HG03378 (cell line): ENCODE results near the gene MBD5.
"Not testable (repeated sequence)": the region's sequence is repeated elsewhere in the genome, so short reads cannot be mapped to it uniquely, and the experiment has no call there.

ENCODE experiments used
- ATAC-seq: cut with Tn5 transposase; IDR thresholded peaks from one replicate; pipeline ENCODE4 v1.9.1; 2021; ENCODE audit warnings: mild to moderate bottlenecking, moderate library complexity; ENCODE audit not compliant: unreplicated experiment

MBD5 gene

DNA sequence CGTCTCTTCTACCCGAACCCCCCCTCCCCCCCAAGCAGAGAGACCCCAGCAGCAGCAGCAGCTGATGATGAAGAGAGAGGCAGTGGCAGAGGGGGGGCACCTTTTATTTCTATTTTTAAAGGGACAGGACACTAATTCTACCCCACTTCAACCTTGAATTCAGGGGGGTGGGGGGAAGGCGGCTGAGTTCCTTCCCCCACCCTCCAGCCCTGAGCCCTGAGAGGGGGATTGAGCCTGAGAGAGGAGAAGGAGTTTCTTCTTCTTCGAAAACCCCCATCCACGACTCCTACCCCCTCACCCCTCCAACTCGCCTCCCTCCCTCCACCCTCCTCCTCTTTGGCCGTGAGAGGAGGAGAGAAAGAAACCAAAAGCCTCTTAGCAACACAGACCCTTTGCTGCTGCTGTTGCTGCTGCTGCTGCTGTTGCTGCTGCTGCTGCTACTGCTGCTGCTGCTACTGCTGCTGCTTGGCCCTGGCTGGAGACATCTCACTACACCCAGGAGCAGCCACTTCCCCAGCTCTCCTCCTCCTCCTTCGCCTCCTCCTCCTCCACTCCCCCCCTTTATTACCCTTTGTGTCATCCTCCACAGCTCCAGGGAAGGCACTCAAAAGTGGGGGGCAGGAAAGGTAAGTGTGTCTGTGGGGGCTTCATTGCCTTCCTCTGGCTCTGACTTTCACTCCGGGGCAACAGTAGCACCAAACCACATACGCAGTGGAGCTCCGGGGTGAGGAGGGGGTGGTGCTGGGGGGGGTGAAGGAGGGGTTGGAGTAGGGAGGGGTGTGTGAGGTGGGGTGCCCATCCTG lies at the start of gene MBD5:
TSS of gene MBD5 (plus strand) at position 33 of the 803 bp plus-strand sequence.
- ATAC-seq: peak; percentile 32

DNA sequence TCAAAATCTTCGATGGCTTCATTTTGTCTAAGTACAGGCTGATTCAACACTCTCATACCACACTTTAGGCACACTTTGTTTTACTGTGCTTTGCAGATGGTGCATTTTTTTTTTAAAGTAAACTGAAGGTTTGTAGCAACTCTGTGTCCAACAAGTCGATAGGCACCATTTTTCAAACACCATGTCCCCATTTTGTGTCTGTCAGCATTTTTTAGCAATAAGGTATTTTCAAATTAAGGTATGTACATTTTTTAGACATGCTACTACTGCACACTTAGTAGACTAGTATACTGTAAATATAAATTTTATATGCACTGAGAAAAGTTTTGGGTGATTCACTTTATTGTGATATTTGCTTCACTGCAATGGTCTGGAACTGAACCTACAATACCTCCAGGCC lies 44.8 kb upstream of the MBD5 start:
- no peak for ATAC-seq

DNA sequence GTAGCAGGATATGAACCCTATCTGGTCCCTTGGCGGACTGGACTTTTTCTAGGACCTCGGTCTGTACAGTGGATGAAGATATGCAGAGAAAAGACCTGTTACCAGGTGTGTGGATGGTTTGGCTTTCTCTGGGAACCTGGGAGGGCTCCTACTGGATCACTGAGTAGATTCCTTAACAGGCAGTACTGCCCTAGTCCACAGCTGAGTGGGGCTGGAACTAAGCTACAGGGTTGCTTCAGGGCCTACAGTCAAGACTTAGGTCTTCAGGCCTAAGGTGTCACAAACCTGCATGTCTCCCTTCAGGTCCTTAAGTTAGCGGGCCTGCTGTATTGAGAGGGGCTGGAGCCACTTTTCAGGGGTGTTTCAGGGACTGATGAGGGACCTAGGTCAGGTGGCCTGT lies 43.2 kb upstream of the MBD5 start:
- ATAC-seq: no peak

DNA sequence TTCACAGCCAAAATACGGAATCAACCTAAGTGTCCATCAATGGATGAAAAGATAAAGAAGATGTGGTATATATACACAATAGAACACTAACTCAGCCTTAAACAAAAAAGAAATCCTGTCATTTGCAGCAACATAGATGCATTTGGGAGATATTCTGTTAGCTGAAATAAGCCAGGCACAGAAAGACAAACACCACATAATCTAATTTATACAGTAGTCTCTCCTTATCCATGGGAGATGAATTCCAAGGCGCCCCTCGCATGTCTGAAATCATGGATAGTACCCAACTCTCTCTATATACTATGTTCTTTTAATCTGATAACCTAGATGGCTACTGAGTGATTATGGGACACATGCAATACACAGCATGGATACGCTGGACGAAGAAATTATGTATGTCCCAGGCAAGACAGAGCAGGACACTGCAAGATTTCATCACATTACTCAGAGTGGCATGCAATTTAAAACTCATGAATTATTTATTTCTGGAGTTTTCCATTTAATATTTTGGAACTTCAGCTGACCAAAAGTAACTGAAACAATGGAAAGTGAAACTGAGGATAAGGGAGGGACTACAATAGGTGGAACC lies 39.9 kb upstream of the MBD5 start:
- ATAC-seq: no peak

DNA sequence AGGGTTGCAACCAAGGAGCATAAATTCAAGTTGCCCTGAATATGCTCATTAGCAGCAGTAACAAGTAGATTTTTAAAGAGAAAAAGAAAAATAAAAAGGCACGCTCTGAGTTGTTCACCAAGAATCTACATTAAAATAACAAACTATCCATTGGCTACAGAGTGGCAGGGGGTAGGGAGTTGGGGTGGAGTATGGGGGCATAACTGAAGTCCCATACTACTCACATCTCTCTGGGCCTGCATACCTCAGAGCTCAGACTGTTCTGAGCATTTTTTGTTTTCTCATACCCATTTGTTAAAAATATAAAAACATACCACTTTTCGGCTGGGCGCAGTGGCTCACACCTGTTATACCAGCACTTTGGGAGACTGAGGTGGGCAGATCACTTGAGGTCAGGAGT lies 31.8 kb upstream of the MBD5 start:
- ATAC-seq: no peak

DNA sequence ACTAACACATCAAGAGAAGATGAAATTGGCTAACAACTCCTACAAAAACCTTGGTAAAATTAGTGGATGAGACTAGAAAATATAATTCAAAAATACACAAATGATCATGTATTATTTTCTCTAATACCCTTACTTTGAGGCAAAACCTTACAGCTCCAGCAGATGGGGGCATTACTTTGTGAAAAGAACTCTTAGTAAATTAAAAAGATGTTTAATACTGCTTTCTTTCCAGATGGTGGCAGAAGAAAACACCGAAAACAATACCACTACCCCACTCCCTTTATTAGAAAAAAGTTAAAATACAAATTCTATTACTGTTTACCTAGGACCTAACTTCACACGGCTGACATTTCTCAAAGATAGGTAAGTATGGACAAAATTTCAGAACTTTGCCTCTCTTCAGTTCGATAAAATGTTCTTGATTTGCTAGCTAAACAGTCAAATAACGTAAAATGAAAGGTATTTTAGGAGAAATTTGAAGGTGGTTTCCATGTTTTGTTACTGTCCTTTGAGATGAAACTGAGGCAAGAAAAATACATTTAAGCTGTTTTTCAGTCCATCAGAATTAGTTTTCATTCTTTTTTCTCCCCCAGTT lies 31.0 kb upstream of the MBD5 start:
- peak; percentile 87 for ATAC-seq

DNA sequence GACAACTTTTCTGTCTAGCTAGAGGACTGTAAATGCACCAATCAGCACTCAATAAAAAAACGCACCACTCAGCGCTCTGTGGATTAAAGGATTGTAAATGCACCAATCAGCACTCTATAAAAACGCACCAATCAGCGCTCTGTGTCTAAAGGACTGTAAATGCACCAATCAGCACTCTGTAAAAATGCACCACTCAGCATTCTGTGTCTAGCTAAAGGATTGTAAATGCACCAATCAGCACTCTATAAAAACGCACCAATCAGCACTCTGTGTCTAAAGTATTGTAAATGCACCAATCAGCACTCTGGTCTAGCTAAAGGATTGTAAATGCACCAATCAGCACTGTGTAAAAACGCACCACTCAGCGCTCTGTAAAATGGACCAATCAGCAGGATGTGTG lies 25.9 kb upstream of the MBD5 start:
- not testable (repeated sequence) for ATAC-seq

DNA sequence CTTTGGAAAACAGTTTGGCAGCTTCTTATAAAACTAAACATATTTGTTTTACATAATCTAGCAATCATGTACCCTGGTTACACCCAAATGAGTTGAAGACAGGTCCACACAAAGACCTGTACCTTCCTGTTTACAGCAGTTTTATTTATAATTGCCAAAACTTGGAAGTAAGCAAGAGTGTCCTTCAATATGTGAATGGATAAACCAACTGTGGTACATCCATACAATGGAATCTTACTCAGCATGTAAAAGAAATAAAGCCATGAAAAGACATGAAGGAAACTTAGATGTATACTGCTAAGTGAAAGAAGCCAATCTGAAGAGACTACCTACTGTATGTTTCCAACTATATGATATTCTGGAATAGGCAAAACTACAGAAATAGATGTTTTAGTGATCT lies 24.1 kb upstream of the MBD5 start:
- no peak for ATAC-seq

DNA sequence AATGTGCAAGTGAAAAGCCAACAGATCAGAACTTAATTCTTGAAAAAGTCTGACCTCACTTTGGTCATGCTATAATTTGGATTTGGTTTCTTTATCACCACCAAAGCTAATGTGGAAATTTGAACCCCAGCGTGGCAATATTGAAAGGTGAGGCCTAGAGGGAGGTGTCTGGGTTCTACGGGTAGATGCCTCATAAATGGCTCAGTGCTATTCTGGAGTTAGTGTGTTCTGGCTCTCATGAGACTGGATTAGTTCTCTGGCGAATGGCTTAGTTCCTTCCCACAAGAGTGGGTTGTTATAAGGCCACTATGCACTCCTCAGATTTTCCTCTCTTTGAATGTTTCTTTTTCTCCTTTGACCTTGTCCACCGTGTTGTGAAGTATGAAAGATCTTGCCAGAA lies 22.7 kb upstream of the MBD5 start:
- ATAC-seq: no peak

DNA sequence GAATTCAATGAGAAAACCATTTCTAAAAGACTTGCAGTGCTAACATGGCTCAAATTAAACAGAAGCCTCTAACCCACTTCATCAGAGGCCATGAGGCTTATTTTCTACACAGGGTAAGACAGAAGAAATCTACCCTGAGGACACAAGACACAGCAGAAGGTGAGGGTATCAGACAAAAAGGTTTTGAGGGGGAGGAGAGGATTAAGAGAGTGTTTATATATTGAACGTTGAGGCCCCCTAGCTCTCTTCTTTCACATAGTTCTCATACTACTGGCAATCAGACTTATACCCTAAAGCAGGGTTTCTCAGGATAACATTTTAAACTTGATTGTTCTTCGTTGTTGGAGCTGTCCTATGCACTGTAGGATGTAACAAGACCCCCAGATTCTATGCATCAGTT lies 21.8 kb upstream of the MBD5 start:
- ATAC-seq: no peak

DNA sequence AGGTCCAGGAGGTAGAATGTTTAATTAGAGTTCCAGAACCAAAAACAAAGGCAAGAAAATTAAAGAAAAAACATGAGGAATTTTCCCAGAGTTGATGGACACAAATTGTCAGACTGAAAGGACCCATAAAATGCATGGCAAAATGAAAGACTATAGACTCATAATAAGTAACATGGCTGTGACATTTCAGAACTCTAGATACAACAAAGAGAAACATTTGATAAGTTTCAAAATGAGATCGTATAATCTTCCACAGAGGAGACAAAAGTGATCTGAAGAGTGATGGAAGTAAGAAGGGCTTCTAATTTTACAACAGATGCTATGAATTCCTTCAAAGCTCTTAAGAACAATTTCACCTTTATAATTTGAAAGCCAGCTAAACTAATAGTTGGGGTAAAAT lies 20.8 kb upstream of the MBD5 start:
- ATAC-seq: no peak

DNA sequence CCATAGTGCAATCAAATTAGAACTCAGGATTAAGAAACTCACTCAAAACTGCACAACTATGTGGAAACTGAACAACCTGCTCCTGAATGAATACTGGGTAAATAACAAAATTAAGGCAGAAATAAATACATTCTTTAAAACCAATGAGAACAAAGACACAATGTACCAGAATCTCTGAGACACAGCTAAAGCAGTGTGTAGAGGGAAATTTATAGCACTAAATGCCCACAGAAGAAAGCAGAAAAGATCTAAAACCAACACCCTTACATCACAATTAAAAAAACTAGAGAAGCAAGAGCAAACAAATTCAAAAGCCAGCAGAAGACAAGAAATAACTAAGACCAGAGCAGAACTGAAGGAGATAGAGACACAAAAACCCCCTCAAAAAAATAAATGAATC lies 18.5 kb upstream of the MBD5 start:
- ATAC-seq: not testable (repeated sequence)

DNA sequence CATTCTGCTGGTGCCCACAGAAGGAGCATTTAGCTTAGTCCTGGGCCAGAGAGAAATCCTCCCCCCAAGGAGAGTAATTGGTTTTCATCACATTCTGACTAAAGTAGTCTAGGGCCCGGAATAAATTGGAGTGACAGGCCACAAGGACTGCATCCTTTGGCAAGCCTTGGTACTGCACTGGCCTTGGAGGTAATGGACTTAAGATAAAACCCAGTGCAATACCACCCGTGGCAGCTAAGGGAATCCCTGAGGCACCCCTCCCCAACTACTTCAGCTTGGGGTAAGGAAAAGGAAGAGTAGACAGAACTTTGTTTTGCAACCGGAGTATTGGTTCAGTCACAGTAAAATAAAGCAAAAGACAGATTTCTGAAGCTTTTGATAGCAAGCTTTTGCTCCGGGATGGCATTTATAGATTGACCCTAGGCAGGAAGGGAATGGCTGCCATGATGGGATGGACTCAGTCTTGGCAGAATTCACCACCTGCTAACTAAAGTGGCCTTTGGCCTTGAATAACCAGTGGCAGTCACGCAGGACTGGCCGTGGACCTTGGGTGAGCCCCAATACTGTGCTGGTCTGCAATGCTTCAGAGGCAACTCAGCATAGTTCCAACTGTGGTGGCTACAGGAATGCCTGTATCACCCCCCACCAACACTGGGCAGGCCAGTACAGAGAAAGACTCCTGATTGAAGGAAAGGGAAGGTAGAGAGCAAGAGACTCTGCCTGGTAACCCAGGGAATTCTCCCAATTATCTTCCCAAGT lies 14.5 kb upstream of the MBD5 start:
- ATAC-seq: no peak

DNA sequence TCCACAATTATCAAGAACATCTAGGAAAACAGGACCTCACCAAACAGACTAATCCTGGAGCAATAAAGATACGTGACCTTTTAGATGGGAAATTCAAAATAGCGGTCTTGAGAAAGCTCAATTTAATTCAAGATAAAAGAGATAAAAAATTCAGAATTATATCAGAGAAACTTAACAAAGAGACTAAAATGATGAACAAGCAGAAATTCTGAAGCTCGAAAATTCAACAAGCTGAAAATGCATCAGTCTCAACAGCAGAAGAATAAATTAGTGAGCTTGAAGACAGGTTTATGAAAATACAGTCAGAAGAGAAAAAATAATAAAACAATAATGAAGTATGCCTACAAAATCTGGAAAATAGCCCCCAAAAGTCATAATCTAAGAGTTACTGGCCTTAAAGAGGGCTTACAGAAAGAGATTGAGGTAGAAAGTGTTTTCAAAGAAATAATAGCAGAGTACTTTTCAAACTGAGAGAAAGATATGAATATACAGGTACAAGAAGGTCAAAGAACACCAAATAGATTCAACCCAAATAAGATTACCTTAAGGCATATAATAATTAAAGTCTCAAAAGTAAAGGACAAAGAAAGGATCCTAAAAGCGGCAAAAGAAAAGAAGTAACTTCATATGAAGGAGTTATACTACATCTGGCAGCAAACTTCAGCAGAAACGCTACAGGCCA lies 13.5 kb upstream of the MBD5 start:
- ATAC-seq: no peak

DNA sequence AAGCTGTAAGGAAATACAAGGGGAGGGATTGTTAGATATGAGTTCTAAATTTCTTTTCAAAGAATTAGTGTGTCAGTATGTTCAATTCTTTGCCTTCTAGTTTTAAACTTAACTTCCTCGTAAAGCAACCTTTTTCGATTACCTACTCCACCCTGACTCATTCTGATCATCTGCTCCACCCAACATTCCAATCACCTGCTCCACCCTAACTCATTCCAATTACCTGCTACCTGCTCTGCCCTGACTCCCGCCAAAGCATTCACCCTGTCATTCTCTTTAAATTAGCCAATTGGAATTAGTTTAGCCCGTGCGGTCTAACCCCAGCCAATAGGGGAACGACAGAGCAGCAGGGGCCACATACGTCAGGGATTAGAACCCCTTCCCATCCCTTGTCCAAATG lies 12.5 kb upstream of the MBD5 start:
- not testable (repeated sequence) for ATAC-seq

DNA sequence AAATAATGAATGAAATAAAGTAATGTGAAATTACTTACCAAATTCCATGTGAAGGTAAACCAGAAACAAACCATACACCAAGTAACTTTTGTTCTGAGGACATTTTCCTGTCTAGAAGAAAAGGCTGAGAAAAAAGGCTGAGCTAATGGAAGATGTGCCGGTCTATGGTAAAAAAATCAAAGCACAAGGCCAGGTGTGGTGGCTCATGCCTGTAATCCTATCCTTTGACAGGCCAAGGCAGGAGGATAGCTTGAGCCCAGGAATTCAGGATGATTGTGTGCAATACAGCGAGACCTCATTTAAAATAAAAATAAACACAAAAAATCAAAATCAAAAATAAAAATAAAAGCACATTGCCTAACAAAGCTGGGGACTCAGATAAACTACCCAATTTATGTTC lies 7.0 kb upstream of the MBD5 start:
- no peak for ATAC-seq

DNA sequence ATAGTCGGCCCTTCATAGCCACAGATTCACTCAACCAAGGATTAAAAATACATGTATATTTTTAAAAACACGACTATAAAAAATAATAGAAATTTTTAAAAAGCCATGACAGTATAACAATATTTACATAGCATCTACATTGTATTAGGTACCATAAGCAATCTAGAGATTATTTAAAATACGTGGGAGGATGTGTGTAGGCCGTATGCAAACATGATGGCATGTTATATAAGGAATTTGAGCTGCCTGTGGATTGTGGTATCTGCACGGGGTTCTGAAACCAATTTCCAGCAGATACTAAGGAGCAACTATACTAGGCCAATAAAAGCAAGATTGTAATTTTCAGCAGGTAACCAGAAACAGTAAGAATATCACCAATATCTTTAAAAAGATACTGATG lies 6.3 kb upstream of the MBD5 start:
- ATAC-seq: no peak

DNA sequence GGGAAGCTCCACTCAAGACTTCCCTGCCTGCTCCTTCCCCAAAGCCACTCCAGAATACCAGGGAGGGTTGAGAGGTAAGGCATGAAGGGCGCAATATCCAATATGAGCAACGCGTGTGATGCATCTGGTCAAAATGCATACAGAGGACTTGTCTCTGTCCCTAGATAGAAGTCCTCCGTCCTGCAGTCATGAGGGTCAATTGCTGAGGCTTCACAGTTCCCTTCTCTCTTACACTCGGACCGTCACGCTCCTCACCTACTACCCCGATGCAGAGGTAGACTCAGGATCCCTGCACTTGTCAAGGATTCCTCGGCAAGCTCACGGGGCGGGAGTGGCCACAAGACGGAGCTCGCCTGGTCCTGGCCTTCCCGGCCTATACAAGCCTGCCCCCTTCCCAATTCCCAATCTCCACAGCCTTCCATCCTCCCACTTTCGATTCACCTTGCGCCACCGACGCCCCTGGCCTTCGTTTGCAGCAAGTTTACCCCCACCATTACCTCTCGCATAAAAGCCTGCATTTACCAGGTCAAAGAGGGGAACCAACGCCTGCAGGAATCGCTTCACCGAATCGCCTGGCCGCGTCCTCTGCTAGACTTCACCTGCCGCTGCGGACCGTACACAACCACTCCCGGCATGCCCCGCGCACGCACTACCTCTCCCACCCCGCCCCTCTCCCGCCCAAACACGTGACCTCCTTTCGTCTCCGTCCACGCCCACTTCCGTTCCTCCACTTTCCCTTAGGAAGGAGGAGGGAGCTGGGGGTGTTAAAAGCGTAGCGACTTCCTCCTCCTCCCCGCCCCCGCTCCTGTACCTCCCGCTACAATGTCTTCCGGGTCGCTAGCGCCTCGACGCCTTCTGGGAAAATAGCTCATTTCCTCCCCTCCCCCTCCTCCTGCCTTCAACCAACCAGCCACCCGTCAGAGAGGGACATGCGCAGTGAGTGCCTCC lies 506 bp upstream of the MBD5 start, which contains the start of gene ORC4:
TSS of gene ORC4 (minus strand) at position 627 of the 948 bp plus-strand sequence. CDS start 44,779 bp downstream, outside the sequence.
- peak; percentile 59 for ATAC-seq

DNA sequence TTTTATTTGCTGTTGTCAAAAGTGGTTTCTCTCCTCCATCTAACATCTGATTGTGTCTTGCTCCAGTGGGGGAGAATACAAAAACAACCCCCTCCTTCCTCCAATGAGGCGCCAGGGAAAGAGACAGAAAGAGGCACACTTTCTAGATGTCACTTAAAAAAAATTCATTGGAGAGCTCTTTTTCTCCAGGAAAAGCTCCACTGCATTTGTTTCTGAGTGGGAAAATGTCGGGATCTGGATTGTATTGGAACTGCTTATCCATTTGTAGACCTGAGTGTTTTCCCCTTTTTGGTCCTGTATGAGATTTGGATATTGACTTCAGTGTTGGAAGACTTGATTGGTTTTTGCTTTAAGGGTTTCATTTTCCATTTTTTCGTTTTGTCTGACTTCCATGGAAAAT lies 995 bp downstream of the MBD5 start:
- ATAC-seq: no peak

DNA sequence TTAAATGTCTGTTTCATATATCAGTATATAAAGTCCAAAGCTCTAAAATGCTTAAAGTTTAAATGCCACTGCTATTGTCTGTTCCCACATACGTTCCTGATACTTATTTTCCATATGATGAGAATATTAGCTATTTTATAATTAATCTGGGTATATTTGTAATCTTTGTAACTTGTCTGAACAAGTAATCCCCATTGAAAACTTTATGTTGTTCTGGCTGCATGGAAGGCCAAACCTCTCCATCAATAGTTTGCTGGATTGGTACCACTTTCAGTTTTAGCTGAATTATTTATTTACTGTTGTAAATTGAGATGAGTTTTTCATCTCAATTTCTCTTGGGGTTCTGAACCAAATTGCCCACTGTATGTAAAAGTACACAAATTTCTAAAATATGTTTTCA lies 1.5 kb downstream of the MBD5 start:
- ATAC-seq: no peak
